Measurements from ENCODE around the gene MUCL3. TPM values are rescaled to one million over a fixed set of nuclear protein-coding genes. Genes with fewer than 3 reads are reported as not detected.
"Not testable (repeated sequence)": the region's sequence is repeated elsewhere in the genome, so short reads cannot be mapped to it uniquely, and the experiment has no call there.

Gene MUCL3
- total RNA-seq, 1 experiment from 2014 or later: 0.15 TPM

- Histone ChIP-seq H4K20me1 (ENCODE audit: insufficient read depth) (no peaks in the 10 kb centered on the region), H3K9me2 (ENCODE audit: insufficient read depth) (no peaks in the 10 kb centered on the region), H3K79me2 (ENCODE audit: insufficient read depth, low read length) (no peaks in the 10 kb centered on the region), H3K27ac (ENCODE audit: low read depth, low read length) (no peak overlapping the region), H3K27me3 (ENCODE audit: insufficient read depth, low read length) (no peaks in the 10 kb centered on the region), H2AFZ (ENCODE audit: low read depth, low read length, poor library complexity, severe bottlenecking) (no peak overlapping the region), H3K9me3 (ENCODE audit: control insufficient read depth in 1 of 2, insufficient read depth in 1 of 2, low read depth in 1 of 2, low read length in 2 of 2) (peaks cover 0 to 11% of the 10 kb centered on the region in 2 experiments; a peak in 1 of 4 replicates), H3K36me3 (ENCODE audit: control insufficient read depth in 1 of 2, insufficient read depth in 2 of 2, low read length in 2 of 2) (peaks cover 5 to 10% of the 10 kb centered on the region in 2 experiments; a peak in 3 of 4 replicates), H3K4me3 (replicated peaks in 1 of 2; ENCODE audit: low read depth in 1 of 2, low read length in 2 of 2) (no peak overlapping the region), H3K9ac (ENCODE audit: low read length) (no peak overlapping the region), H3K4me1 (ENCODE audit: control insufficient read depth in 1 of 2, insufficient read depth in 2 of 2, low read length in 2 of 2) (peaks cover 0 to 22% of the 10 kb centered on the region in 2 experiments; a peak in 2 of 4 replicates), H3K4me2 (ENCODE audit: low read length) (peak overlapping the region; percentile 13)
- BruUV-seq (replicated peaks): no TSS peak
- ATAC-seq (peak; percentile 54; the same call in 1 of the 2 replicates), DNase-seq (ENCODE audit: low read depth, low spot score) (no peak)
- RAD21 ChIA-PET (ENCODE audit: low non-redundant PET in 1 of 2, low total read pairs in 2 of 2, uncharacterized antibody in 2 of 2, unreplicated experiment in 2 of 2): interaction anchor here in 1 of 2 experiments (0.7 kb wide), 1 partner anchor 189 kb away, joined by 6 read pairs; no protein-coding TSS in a partner anchor
- CTCF ChIA-PET: no interaction called here
- POLR2A ChIA-PET: no interaction called here
- intact Hi-C loops (cut with micrococcal nuclease): no loop called here
- TF ChIP-seq SRF (IDR thresholded peaks at IDR 0.05; ENCODE audit: low read depth) (no peak), RAD21 (IDR thresholded peaks at IDR 0.05; ENCODE audit: low read depth) (no peak), YY1 (IDR thresholded peaks at IDR 0.05; ENCODE audit: extremely low read depth, insufficient replicate concordance, low read depth, low read length) (no peak), CBX3 (IDR thresholded peaks at IDR 0.05; ENCODE audit: low read depth) (no peak), EZH2 (IDR thresholded peaks at IDR 0.05) (no peak), SIN3A (IDR thresholded peaks at IDR 0.05; ENCODE audit: low read depth) (no peak), ZBTB33 (IDR thresholded peaks at IDR 0.05; ENCODE audit: extremely low read depth, insufficient replicate concordance, low read length) (no peak), MAX (IDR thresholded peaks at IDR 0.05) (no peak), ZFX (IDR thresholded peaks at IDR 0.05) (no peak)
Observed at GRCh38 chr6:30926644-30927043, 14.1 kb upstream of the MUCL3 start.

- H3K36me3 ChIP-seq (ENCODE audit: control insufficient read depth in 1 of 2, insufficient read depth in 2 of 2, low read length in 2 of 2); H3K9me2 ChIP-seq (ENCODE audit: insufficient read depth); H4K20me1 ChIP-seq (ENCODE audit: insufficient read depth); H3K27ac ChIP-seq (ENCODE audit: low read depth, low read length); DNase-seq (ENCODE audit: low read depth, low spot score); POLR2A ChIA-PET; H2AFZ ChIP-seq (ENCODE audit: low read depth, low read length, poor library complexity, severe bottlenecking); ATAC-seq; H3K4me3 ChIP-seq (replicated peaks in 1 of 2; ENCODE audit: low read depth in 1 of 2, low read length in 2 of 2); BruUV-seq (replicated peaks); H3K27me3 ChIP-seq (ENCODE audit: insufficient read depth, low read length); intact Hi-C loops (cut with micrococcal nuclease); H3K9ac ChIP-seq (ENCODE audit: low read length); H3K79me2 ChIP-seq (ENCODE audit: insufficient read depth, low read length): not testable (repeated sequence)
- peaks cover 0 to 11% of the 10 kb centered on the region in 2 experiments; a peak in 1 of 4 replicates for H3K9me3 ChIP-seq (ENCODE audit: control insufficient read depth in 1 of 2, insufficient read depth in 1 of 2, low read depth in 1 of 2, low read length in 2 of 2)
- ChIA-PET CTCF (interaction anchor here (0.7 kb wide), 1 partner anchor 21 kb away, joined by 3 read pairs; no protein-coding TSS in a partner anchor), RAD21 (ENCODE audit: low non-redundant PET in 1 of 2, low total read pairs in 2 of 2, uncharacterized antibody in 2 of 2, unreplicated experiment in 2 of 2) (interaction anchor here in 1 of 2 experiments (0.7 kb wide), 1 partner anchor 189 kb away, joined by 6 read pairs; no protein-coding TSS in a partner anchor)
- H3K4me1 ChIP-seq (ENCODE audit: control insufficient read depth in 1 of 2, insufficient read depth in 2 of 2, low read length in 2 of 2): peaks cover 4 to 22% of the 10 kb centered on the region in 2 experiments; a peak in 3 of 4 replicates
- peak overlapping the region; percentile 13 for H3K4me2 ChIP-seq (ENCODE audit: low read length)
Observed at GRCh38 chr6:30927080-30927479, 13.7 kb upstream of the MUCL3 start.
